Adrenal gland (tissue), 12 donors: Measurements from ENCODE around the gene ATP8B3. TPM values are rescaled to one million over a fixed set of nuclear protein-coding genes. Genes with fewer than 3 reads are reported as not detected.

Source experiments
- DNase-seq, 7 donors: peaks; one replicate each; pipeline ENCODE4 v3.0.0-alpha.2; 2019 to 2020
- H3K27ac ChIP-seq, 5 donors: fragments of 200-600 bp; sonication (generic) in 4 of 5; 1 replicate in 3 of 5; 2 replicates in 2 of 5; pipeline versions ENCODE4 v1.5.1 to v1.8.0; 2016 to 2020; ENCODE audit warnings: mild to moderate bottlenecking in 1 of 5
- H3K27me3 ChIP-seq: fragments of 200-600 bp; 2 replicates; pipeline ENCODE4 v1.8.0; 2021
- H3K36me3 ChIP-seq, 2 donors: fragments of 200-600 bp; replicated peaks in 1 of 2; 1 replicate in 1 of 2; 2 replicates in 1 of 2; pipeline versions ENCODE4 v1.5.1 to v1.8.0; 2018 to 2022
- H3K4me1 ChIP-seq, 2 donors: fragments of 200-600 bp; replicated peaks in 1 of 2; 1 replicate in 1 of 2; 2 replicates in 1 of 2; pipeline versions ENCODE4 v1.5.1 to v1.8.0; 2018 to 2021
- H3K4me3 ChIP-seq, 4 donors: fragments of 200-600 bp; sonication (generic) in 3 of 4; one replicate each; pipeline ENCODE4 v1.5.1; 2016 to 2018
- H3K9me3 ChIP-seq, 3 donors: fragments of 200-600 bp; sonication (generic) in 1 of 3; replicated peaks in 1 of 3; 1 replicate in 2 of 3; 2 replicates in 1 of 3; pipeline versions ENCODE4 v1.5.1 to v1.8.0; 2016 to 2021
- CTCF ChIP-seq, 6 experiments: fragments of 450-650 bp in 4 of 6; fragments of 200-600 bp in 2 of 6; sonication (generic) in 1 of 6; IDR thresholded peaks; 1 replicate in 5 of 6; 2 replicates in 1 of 6; pipeline versions ENCODE4 v1.5.1 to v1.8.0; 2016 to 2021; ENCODE audit warnings: antibody characterized with exemption in 6 of 6, mild to moderate bottlenecking in 2 of 6, moderate library complexity in 1 of 6
- POLR2A ChIP-seq, 2 donors: fragments of 450-650 bp; IDR thresholded peaks; one replicate each; pipeline ENCODE4 v1.6.1; 2017; ENCODE audit warnings: antibody characterized with exemption in 2 of 2, mild to moderate bottlenecking in 2 of 2, moderate library complexity in 1 of 2
- WGBS, 4 donors: extraction: QIAGEN DNeasy Blood & Tissue Kit in 2 of 4; methylation state at CpG; one replicate each; pipeline versions ENCODE4 v1.1.5 to v1.1.7; 2013 to 2017; 5-methylcytosine and 5-hydroxymethylcytosine counted together
- intact Hi-C, 2 donors: fragments of 100-400 bp; cut with DNase I; formaldehyde crosslinking; loops; one replicate each; pipeline versions ENCODE4 v1.14.1 to v1.15.0; 2022 to 2023
- polyA plus RNA-seq, 3 donors: library from polyadenylated mRNA; stranded (reverse); fragments of 200-250 nt in 2 of 3; fragments of 350-450 nt in 1 of 3; fragmentation: Illumina TruSeq in 1 of 3; extraction: RNeasy Lipid Tissue Mini Kit (QIAGEN cat#74804) in 1 of 3; gene quantifications; one replicate each; pipeline ENCODE4 v1.2.3, GENCODE V29; 2013 to 2014
- total RNA-seq, 9 donors: library from RNA; depleted of rRNA in 4 of 9; stranded (reverse); fragments of >200 nt in 4 of 9; fragments of 120-200 nt in 1 of 9; fragmentation: NEBNext Ultra II Directional in 1 of 9; extraction: Animal tissue kit (Norgen Biotek cat#: 25700) in 1 of 9; gene quantifications; one replicate each; pipeline versions ENCODE4 v1.1.0 to v1.2.4, GENCODE V29; 2013 to 2023
- donor health status: healthy with polysubstance abuse.
- donor health status: Bipolar disorder and iron deficiency.
- donor health status: DM: yes; HTN: yes; CAD: no.
- donor health status: DM: no; HTN: no; CAD: no.
- donor health status: DM: no; HTN: no; CAD: no.
- donor health status: DM: yes; HTN: yes; CAD: no.

Gene ATP8B3
- total and polyA plus RNA-seq, 12 donors = 0.26 to 15.1 (median 4.4) TPM

DNA sequence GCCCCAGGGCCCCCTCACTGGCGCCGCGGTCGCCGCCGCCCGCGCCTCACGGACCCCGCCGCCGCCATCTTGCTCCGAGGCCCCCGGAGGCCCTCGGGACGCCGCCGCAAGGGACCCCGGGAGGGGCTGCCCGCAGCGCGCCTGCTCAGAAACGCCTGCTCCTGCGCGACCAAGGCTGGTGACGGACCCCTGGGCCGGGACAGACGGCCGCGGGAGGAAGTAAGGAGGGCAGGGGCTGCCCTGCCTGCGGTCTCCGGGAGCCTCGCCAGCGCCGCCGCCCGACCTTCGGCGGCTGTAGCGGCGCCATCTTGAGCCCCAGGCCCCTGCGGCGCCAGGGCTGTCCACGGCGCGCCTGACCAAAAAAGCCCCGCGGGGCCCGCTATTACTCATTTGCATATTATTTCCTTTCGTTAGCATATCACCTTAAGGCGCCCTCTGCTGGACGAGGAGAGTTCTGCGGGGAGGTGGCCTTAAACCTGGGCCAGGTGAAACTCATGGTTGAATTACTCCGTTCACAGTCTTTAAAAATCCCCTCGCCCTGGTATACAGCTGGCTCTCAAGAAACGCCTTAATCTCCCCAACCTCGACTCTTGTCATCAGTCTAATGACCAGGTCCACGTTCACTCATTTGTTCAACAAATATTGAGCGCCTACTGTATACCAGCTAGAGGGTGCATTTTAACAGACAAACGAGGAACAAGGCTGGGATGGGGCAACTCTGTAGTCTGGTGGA, 36.5 kb upstream of the ATP8B3 start, which contains the start of gene REXO1:
Gene REXO1 (minus strand): TSS at position 85 of the 733 bp plus-strand sequence. CDS start 125 bp downstream, outside the sequence.
- TF ChIP-seq CTCF (IDR thresholded peaks at IDR 0.05) (peak; percentile 87 to 94 (median 90)), POLR2A (IDR thresholded peaks at IDR 0.05) (peak; percentile 28 to 55)
- Histone ChIP-seq H3K4me1 (peaks cover 30 to 56% of the 10 kb centered on the region in 2 donors), H3K27ac (peak within 1 kb of the TSS; percentile 95 to 100 (median 99)), H3K9me3 (no peaks in the 10 kb centered on the region), H3K36me3 (no peaks in the 10 kb centered on the region), H3K4me3 (peak within 1 kb of the TSS; percentile 48 to 100 (median 72)), H3K27me3 (no peaks in the 10 kb centered on the region)
- peak; percentile 93 to 98 (median 96) for DNase-seq
- intact Hi-C loops = no loop called here
- 1 to 7% (median 3%) methylated on average over 12 to 60 of the region's 60 CpGs for WGBS, 4 donors

DNA sequence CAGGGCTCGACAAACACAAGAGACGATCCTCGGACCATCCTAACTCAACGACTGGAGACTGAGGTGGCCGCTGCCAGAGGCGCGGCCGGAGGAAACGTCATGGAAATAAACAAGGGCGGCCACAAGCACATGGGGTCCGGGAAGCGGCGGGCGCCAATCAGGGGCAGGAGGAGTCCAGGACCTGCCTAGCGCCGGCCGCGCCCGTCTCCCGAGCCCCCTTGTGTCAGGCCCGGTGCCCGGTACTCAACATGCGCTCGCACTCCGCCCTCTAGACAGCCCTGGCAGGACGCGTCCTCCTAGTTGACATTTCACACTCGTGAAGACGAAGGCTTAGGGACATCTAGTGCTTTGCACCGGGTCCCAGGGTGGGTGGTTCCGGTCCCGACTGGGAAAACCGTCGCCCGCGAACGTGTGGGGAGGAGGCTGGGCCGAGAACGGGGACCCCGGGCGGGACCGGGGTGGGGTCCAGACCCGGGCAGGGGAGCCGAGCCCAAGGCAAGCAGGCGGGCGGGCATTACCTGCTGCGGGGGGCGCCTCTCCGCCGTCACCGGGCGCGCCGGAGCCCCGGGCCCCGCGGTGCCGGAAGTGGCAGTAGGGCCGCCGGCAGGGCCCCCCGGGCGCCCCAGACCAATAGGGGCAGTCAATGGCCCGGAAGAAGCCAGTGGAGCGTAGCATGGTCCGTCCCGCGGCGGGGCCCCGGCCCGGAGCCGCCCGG, 35.8 kb upstream of the ATP8B3 start:
- no peaks in the 10 kb centered on the region for H3K27me3 ChIP-seq
- H3K36me3 ChIP-seq = no peaks in the 10 kb centered on the region
- WGBS, 4 donors = 0% methylated on average over 24 to 72 of the region's 72 CpGs; no CpG with 5 or more reads in 1 of the 4 donors
- peak in 6 of 7 donors; percentile 46 to 83 (median 74) for DNase-seq
- peak overlapping the region; percentile 72 to 100 (median 99) for H3K27ac ChIP-seq
- H3K4me3 ChIP-seq = peak overlapping the region; percentile 48 to 100 (median 72)
- H3K4me1 ChIP-seq = peaks cover 27 to 58% of the 10 kb centered on the region in 2 donors
- TF ChIP-seq POLR2A (IDR thresholded peaks at IDR 0.05) (peak in 1 of 2 donors; percentile 42), CTCF (IDR thresholded peaks at IDR 0.05) (no peak)
- intact Hi-C loops = no loop called here
- H3K9me3 ChIP-seq = no peaks in the 10 kb centered on the region

DNA sequence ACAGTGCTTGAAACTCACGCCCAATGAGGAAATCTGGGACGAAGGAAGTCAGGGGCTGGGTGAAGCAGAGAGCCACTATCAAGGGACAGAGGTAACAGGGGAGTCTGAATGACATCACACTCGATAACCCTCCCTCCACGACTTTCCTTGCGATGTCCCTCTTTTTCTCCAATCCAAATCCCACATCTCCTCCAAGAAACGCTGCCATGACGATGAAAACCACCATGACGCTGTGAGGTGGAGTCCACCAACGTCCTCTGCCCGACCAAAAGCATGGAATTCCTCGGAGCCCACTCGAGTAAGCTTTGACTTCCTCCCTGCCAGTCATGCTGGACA, 35.2 kb upstream of the ATP8B3 start:
- peaks cover 27 to 58% of the 10 kb centered on the region in 2 donors for H3K4me1 ChIP-seq
- no peaks in the 10 kb centered on the region for H3K36me3 ChIP-seq
- 5 to 10% (median 8%) methylated on average over 11 to 12 of the region's 12 CpGs for WGBS, 4 donors
- H3K27me3 ChIP-seq = no peaks in the 10 kb centered on the region
- TF ChIP-seq POLR2A (IDR thresholded peaks at IDR 0.05) (no peak), CTCF (IDR thresholded peaks at IDR 0.05) (no peak)
- DNase-seq = no peak
- peak overlapping the region; percentile 72 to 100 (median 99) for H3K27ac ChIP-seq
- H3K9me3 ChIP-seq = no peaks in the 10 kb centered on the region
- H3K4me3 ChIP-seq = peak overlapping the region in 3 of 4 donors; percentile 48 to 100 (median 59)
- intact Hi-C loops = no loop called here

DNA sequence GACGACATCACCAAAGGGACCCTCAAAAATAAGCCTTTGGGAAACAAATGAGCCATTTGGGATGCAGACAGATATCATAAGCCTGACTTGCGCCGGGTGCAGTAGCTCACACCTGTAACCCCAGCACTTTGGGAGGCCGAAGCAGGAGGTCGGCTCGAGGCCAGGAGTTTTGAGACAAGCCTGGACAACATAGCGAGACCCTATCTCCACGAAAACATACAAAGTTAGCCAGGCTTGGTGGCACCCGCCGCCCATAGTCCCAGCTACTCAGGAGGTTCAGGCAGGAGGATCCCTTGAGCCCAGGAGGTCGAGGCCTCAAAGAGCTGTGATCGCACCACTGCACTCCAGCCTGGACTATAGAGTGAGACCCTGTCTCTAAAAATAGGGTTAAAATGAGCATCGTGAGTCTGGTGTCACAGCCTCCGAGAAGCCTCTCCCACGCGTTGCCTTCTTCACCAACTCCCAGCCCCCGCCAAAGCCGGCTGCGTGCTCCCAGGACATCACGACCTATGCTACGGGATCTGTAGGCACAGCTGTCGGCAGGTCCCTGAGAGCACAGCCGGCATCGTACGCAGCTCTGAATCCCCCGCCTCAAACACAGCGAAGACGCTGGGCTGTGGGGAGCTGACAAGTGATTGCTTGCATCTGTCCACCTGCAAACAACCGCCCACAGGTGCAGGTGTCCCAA, 34.6 kb upstream of the ATP8B3 start:
- intact Hi-C loops = no loop called here
- 67 to 77% (median 76%) methylated on average over 24 to 29 of the region's 29 CpGs for WGBS, 4 donors
- H3K4me3 ChIP-seq = peak overlapping the region in 1 of 4 donors; percentile 100
- TF ChIP-seq CTCF (IDR thresholded peaks at IDR 0.05) (no peak), POLR2A (IDR thresholded peaks at IDR 0.05) (no peak)
- peak overlapping the region in 1 of 5 donors; percentile 100 for H3K27ac ChIP-seq
- H3K36me3 ChIP-seq = no peaks in the 10 kb centered on the region
- H3K9me3 ChIP-seq = no peaks in the 10 kb centered on the region
- no peak for DNase-seq
- H3K4me1 ChIP-seq = peaks cover 27 to 51% of the 10 kb centered on the region in 2 donors
- H3K27me3 ChIP-seq = no peaks in the 10 kb centered on the region
